ENCODE results near the gene STRADB.

STRADB gene

DNA sequence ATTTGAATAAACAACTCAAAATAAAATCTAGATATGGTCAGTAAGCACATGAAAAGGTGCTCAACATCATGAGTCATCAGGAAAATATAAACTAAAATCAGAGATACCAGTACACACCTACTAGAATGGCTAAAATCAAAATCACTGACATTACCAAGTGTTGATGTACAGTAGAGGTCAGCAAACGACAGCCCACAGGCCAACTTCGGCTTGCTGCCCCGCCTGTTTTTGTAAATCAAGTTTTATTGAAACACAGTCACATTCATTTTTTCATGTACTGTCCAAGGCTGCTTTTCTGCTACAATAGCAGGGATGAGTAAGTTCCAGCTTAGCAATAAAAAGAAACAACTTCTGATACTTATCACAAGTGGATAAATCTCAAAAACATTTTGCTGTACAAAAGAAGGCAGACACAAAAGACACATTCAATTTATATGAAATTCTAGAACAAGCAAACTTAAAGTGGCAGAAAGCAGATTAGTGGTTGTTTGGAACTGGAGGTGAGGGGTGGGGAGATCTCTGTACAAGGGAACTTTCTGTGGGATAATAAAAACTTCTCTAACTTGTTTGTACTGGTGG, 32.4 kb upstream of the STRADB start (continued):
- peak; percentile 44 for TF ChIP-seq ZNF654 (tag by site-specific recombination; IDR thresholded peaks at IDR 0.05; ENCODE audit: low read depth)
- TF ChIP-seq ZEB2 (tag by site-specific recombination; IDR thresholded peaks at IDR 0.05): 0 out of 2 replicates have a peak, but pooled peaks have one; percentile 30
- TF ChIP-seq, protein P1, sequence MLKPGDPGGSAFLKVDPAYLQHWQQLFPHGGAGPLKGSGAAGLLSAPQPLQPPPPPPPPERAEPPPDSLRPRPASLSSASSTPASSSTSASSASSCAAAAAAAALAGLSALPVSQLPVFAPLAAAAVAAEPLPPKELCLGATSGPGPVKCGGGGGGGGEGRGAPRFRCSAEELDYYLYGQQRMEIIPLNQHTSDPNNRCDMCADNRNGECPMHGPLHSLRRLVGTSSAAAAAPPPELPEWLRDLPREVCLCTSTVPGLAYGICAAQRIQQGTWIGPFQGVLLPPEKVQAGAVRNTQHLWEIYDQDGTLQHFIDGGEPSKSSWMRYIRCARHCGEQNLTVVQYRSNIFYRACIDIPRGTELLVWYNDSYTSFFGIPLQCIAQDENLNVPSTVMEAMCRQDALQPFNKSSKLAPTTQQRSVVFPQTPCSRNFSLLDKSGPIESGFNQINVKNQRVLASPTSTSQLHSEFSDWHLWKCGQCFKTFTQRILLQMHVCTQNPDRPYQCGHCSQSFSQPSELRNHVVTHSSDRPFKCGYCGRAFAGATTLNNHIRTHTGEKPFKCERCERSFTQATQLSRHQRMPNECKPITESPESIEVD (tag by site-specific recombination; IDR thresholded peaks at IDR 0.05): peak; percentile 80

DNA sequence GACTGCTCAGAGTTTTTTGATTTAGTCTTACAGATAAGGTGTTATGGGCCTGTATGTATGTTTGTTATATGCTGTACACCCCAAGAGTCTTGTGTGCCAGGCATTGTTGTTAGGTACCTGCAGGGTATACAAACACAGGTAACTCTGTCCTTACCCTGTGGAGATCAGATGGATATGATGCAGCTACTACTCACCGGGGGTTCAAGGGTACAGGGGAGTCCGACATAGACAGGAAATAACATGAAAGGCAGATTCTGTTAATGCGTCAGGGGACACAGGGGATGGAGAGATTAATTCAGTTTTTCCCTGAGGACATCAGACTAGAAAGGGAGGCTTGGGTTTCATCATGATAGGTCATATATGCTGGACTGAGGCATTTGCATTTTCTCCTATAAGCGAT, 31.6 kb upstream of the STRADB start:
- Histone ChIP-seq H3K4me1 (ENCODE audit: control insufficient read depth, insufficient read depth, low read length) (peaks cover 18% of the 10 kb centered on the region), H3K27ac (ENCODE audit: extremely low read depth, low read depth, low read length) (no peak overlapping the region), H3K9me3 (ENCODE audit: control insufficient read depth, insufficient read depth, low read depth, low read length) (no peaks in the 10 kb centered on the region), H3K4me3 (ENCODE audit: low read depth, low read length) (no peak overlapping the region), H3K36me3 (ENCODE audit: control insufficient read depth in 2 of 2, insufficient read depth in 1 of 2, low read length in 2 of 2) (no peaks in the 10 kb centered on the region)
- ChIA-PET CTCF (no interaction called here), POLR2A (no interaction called here)
- TF ChIP-seq ZNF76 (tag by site-specific recombination; IDR thresholded peaks at IDR 0.05; ENCODE audit: borderline replicate concordance, low read depth): no peak
- no peak for TF ChIP-seq ZNF169 (tag by site-specific recombination; IDR thresholded peaks at IDR 0.05)
- TF ChIP-seq ZNF501 (tag by site-specific recombination; IDR thresholded peaks at IDR 0.05): no peak
- TF ChIP-seq SCRT1 (tag by site-specific recombination; IDR thresholded peaks at IDR 0.05; ENCODE audit: borderline replicate concordance): no peak
- no peak for TF ChIP-seq ZNF302 (tag by site-specific recombination; IDR thresholded peaks at IDR 0.05; ENCODE audit: low read depth)
- TF ChIP-seq ZNF548 (tag by site-specific recombination; IDR thresholded peaks at IDR 0.05): no peak
- no peak for TF ChIP-seq YY2 (tag by site-specific recombination; IDR thresholded peaks at IDR 0.05)
- TF ChIP-seq, protein P2, sequence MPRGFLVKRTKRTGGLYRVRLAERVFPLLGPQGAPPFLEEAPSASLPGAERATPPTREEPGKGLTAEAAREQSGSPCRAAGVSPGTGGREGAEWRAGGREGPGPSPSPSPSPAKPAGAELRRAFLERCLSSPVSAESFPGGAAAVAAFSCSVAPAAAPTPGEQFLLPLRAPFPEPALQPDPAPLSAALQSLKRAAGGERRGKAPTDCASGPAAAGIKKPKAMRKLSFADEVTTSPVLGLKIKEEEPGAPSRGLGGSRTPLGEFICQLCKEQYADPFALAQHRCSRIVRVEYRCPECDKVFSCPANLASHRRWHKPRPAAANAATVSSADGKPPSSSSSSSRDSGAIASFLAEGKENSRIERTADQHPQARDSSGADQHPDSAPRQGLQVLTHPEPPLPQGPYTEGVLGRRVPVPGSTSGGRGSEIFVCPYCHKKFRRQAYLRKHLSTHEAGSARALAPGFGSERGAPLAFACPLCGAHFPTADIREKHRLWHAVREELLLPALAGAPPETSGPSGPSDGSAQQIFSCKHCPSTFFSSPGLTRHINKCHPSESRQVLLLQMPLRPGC (tag by site-specific recombination; IDR thresholded peaks at IDR 0.05): no peak
- no peak for TF ChIP-seq ZNF585B (tag by site-specific recombination; IDR thresholded peaks at IDR 0.05)
- no peak for TF ChIP-seq ZFP37 (tag by site-specific recombination; IDR thresholded peaks at IDR 0.05)
- no peak for TF ChIP-seq ZNF266 (tag by site-specific recombination; IDR thresholded peaks at IDR 0.05; ENCODE audit: low read depth)
- TF ChIP-seq ZNF48 (tag by site-specific recombination; IDR thresholded peaks at IDR 0.05): no peak
- no peak for TF ChIP-seq ZBTB7A (tag by site-specific recombination; IDR thresholded peaks at IDR 0.05; ENCODE audit: low read depth)
- no peak for TF ChIP-seq ZNF248 (tag by site-specific recombination; IDR thresholded peaks at IDR 0.05)
- no peak for TF ChIP-seq ZNF391 (tag by site-specific recombination; IDR thresholded peaks at IDR 0.05; ENCODE audit: borderline replicate concordance, low read depth)
- TF ChIP-seq ZNF596 (tag by site-specific recombination; IDR thresholded peaks at IDR 0.05): no peak
- no peak for TF ChIP-seq ZNF274 (IDR thresholded peaks at IDR 0.05; ENCODE audit: low read length)
- no peak for TF ChIP-seq ZNF274 (tag by site-specific recombination; IDR thresholded peaks at IDR 0.05; ENCODE audit: borderline replicate concordance)
- no peak for TF ChIP-seq MYNN (tag by site-specific recombination; IDR thresholded peaks at IDR 0.05; ENCODE audit: borderline replicate concordance)
